Skeletal muscle satellite cell (primary cell): ENCODE measurements around the gene TRIM72. TPM values are rescaled to one million over a fixed set of nuclear protein-coding genes. Genes with fewer than 3 reads are reported as not detected.
"Not testable (repeated sequence)": the region's sequence is repeated elsewhere in the genome, so short reads cannot be mapped to it uniquely, and the experiment has no call there.

Experiments
- H3K27me3 ChIP-seq: 2 replicates; pipeline ENCODE4 v1.7.0; 2013; ENCODE audit warnings: low read length; ENCODE audit not compliant: control insufficient read depth, insufficient read depth
- H3K36me3 ChIP-seq: 2 replicates; pipeline ENCODE4 v1.7.0; 2013; ENCODE audit warnings: mild to moderate bottlenecking, control low read depth, low read length; ENCODE audit not compliant: insufficient read depth
- H3K4me1 ChIP-seq: 2 replicates; pipeline ENCODE4 v1.7.0; 2013; ENCODE audit warnings: low read length; ENCODE audit not compliant: control insufficient read depth, insufficient read depth
- H3K4me2 ChIP-seq: 2 replicates; pipeline ENCODE4 v1.7.0; 2013; ENCODE audit warnings: mild to moderate bottlenecking, low read length
- H3K4me3 ChIP-seq: 2 replicates; pipeline ENCODE4 v1.7.0; 2013; ENCODE audit warnings: low read length
- H3K9ac ChIP-seq: 2 replicates; pipeline ENCODE4 v1.7.0; 2013; ENCODE audit warnings: mild to moderate bottlenecking, low read depth, low read length, moderate library complexity
- H3K9me3 ChIP-seq: replicated peaks from 2 replicates; pipeline ENCODE4 v1.7.0; 2013; ENCODE audit warnings: mild to moderate bottlenecking, control low read depth, low read length
- total RNA-seq: library from RNA; depleted of rRNA; stranded (reverse); fragments of >200 nt; gene quantifications from 2 replicates; pipeline ENCODE4 v1.2.3, GENCODE V29; 2012; rRNA removed

TRIM72 gene, protein sequence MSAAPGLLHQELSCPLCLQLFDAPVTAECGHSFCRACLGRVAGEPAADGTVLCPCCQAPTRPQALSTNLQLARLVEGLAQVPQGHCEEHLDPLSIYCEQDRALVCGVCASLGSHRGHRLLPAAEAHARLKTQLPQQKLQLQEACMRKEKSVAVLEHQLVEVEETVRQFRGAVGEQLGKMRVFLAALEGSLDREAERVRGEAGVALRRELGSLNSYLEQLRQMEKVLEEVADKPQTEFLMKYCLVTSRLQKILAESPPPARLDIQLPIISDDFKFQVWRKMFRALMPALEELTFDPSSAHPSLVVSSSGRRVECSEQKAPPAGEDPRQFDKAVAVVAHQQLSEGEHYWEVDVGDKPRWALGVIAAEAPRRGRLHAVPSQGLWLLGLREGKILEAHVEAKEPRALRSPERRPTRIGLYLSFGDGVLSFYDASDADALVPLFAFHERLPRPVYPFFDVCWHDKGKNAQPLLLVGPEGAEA
- total RNA-seq = 1.5 and 5.9 TPM in 2 replicates

DNA sequence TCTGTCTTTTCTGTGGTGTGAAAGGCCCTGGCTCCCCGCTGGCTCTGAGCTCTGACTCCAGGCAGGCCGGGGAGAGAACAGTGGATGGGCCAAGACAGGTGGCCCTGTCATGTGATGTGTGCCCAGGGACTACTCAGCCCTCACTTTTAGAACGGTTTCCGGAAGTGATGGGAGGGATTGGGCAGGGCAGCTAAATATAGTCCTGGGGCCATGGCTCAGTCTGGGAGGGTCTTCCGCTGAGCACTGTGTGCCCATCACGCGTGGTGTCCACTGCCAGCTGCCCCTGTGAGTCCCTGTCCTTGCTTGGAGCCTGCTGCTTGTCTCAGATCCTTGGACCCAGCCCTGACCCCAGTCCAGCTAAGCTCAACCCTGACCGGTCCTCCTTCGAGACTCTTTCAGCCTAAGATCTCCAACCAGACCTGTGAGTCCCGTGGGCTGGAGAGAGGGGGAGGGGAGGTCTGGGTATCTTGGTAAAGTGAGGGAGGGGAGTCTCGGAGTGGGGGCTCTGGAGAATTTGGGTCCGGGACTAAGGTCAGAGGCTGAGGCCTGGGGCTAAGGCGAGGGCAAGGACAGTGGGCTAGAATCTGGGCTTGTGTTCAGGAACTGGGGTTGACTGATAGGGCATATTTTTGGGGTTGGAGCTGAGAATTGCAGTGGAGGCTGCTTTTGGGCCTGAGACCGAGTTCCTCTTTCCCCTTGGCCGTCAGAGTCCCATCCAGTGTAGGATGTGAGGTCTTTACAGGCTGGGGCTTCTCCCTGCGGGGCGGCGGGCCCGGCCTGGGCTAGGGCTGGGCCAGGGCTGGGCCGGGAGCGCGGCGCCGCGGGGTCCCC, at the start of gene TRIM72:
Gene TRIM72, plus strand, starts transcription at position 243 of the 831 bp plus-strand sequence. CDS start 620 bp downstream, outside the sequence.
- H3K9ac ChIP-seq = peak within 1 kb of the TSS; percentile 89
- H3K4me1 ChIP-seq = peaks cover 18% of the 10 kb centered on the region
- no peaks in the 10 kb centered on the region for H3K36me3 ChIP-seq
- peaks cover 11% of the 10 kb centered on the region for H3K27me3 ChIP-seq
- H3K9me3 ChIP-seq = no peaks in the 10 kb centered on the region
- peak within 1 kb of the TSS; percentile 90 for H3K4me2 ChIP-seq
- H3K4me3 ChIP-seq = peak within 1 kb of the TSS; percentile 78

GRCh38 chr16:31167315-31167714, 46.6 kb upstream of the TRIM72 start:
- H3K4me2 ChIP-seq = no peak overlapping the region
- no peaks in the 10 kb centered on the region for H3K4me1 ChIP-seq
- no peaks in the 10 kb centered on the region for H3K9me3 ChIP-seq
- H3K4me3 ChIP-seq = no peak overlapping the region
- H3K9ac ChIP-seq = no peak overlapping the region
- no peaks in the 10 kb centered on the region for H3K36me3 ChIP-seq
- no peaks in the 10 kb centered on the region for H3K27me3 ChIP-seq

GRCh38 chr16:31168848-31169247, 45.1 kb upstream of the TRIM72 start:
- no peaks in the 10 kb centered on the region for H3K9me3 ChIP-seq
- H3K4me1 ChIP-seq = no peaks in the 10 kb centered on the region
- no peaks in the 10 kb centered on the region for H3K36me3 ChIP-seq
- H3K9ac ChIP-seq = no peak overlapping the region
- H3K4me2 ChIP-seq = no peak overlapping the region
- H3K27me3 ChIP-seq = no peaks in the 10 kb centered on the region
- H3K4me3 ChIP-seq = no peak overlapping the region

DNA sequence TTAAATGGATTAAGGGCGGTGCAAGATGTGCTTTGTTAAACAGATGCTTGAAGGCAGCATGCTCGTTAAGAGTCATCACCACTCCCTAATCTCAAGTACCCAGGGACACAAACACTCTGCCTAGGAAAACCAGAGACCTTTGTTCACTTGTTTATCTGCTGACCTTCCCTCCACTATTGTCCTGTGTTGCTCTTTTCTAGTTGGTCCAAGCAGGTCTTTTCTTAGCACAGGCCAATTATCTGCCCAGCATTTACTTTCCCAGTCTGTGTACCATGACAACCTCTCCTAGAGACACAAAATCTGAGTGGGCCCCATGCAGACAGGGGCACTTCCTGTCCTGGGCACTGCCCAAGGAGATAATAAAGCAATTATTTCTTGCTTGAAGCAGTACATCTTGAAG, 43.9 kb upstream of the TRIM72 start:
- not testable (repeated sequence) for H3K27me3 ChIP-seq, H3K4me2 ChIP-seq, H3K9me3 ChIP-seq, H3K4me3 ChIP-seq, H3K36me3 ChIP-seq, H3K9ac ChIP-seq, H3K4me1 ChIP-seq

DNA sequence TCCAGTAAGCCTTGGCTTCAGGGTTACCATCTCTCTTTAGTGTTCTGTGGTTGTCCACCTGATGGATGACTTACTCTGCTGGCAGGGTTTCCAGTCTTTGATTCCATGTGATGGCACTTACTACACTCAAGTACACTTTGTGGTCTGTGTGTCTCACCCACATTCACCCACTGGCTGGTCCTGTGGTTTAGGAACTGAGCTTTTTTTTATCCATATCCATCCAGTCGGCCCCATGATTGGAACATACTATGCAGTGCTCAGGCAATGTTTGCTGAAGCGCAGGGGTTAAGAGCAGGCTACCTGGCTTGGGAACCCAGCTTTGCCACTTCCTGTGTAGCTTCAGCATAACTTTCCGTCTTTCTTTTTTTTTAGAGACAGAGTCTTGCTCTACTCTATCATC, 36.8 kb upstream of the TRIM72 start:
- peaks cover 12% of the 10 kb centered on the region for H3K36me3 ChIP-seq
- H3K27me3 ChIP-seq = no peaks in the 10 kb centered on the region
- no peak overlapping the region for H3K9ac ChIP-seq
- no peaks in the 10 kb centered on the region for H3K9me3 ChIP-seq
- H3K4me3 ChIP-seq = no peak overlapping the region
- H3K4me2 ChIP-seq = no peak overlapping the region
- peaks cover 7% of the 10 kb centered on the region for H3K4me1 ChIP-seq

DNA sequence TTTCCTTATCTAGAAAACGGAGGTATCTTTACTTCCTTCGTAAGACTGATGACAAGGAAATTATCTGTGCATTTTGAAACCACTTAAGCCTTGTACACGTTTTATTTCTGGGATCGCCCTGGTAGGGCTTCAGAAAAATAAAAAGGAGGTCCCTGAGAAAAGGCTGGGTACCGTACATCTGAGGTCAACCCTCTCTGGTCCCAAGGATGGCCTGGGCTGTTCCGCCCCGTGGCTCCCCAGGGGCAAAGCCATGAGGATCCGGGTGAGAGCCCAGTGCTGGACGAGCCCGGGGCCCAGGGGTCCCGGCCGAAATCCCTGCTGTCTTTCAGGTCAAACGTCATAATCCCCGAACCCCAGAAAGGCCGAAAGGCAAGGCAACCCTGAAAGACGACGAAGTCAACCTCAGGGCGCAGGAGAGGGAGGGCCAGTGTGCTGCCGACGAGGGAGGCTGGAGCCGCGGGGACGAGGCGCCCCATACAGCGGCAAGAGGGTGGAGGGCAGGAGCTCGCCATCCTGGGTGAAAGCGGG, 34.6 kb upstream of the TRIM72 start:
- H3K4me2 ChIP-seq = peak overlapping the region; percentile 92
- H3K9ac ChIP-seq = peak overlapping the region; percentile 98
- peaks cover 34% of the 10 kb centered on the region for H3K36me3 ChIP-seq
- H3K9me3 ChIP-seq = no peaks in the 10 kb centered on the region
- peak overlapping the region; percentile 93 for H3K4me3 ChIP-seq
- H3K27me3 ChIP-seq = no peaks in the 10 kb centered on the region
- H3K4me1 ChIP-seq = peaks cover 26% of the 10 kb centered on the region

GRCh38 chr16:31179747-31180459, 34.0 kb upstream of the TRIM72 start, which contains the start of gene FUS:
FUS (plus strand) TSS chr16:31180139; CDS start chr16:31180215, 76 bp downstream.
- Histone ChIP-seq H3K4me2 (peak within 1 kb of the TSS; percentile 92), H3K4me1 (peaks cover 26% of the 10 kb centered on the region), H3K27me3 (no peaks in the 10 kb centered on the region), H3K9me3 (no peaks in the 10 kb centered on the region), H3K9ac (peak within 1 kb of the TSS; percentile 98), H3K4me3 (peak within 1 kb of the TSS; percentile 93), H3K36me3 (peaks cover 38% of the 10 kb centered on the region)

DNA sequence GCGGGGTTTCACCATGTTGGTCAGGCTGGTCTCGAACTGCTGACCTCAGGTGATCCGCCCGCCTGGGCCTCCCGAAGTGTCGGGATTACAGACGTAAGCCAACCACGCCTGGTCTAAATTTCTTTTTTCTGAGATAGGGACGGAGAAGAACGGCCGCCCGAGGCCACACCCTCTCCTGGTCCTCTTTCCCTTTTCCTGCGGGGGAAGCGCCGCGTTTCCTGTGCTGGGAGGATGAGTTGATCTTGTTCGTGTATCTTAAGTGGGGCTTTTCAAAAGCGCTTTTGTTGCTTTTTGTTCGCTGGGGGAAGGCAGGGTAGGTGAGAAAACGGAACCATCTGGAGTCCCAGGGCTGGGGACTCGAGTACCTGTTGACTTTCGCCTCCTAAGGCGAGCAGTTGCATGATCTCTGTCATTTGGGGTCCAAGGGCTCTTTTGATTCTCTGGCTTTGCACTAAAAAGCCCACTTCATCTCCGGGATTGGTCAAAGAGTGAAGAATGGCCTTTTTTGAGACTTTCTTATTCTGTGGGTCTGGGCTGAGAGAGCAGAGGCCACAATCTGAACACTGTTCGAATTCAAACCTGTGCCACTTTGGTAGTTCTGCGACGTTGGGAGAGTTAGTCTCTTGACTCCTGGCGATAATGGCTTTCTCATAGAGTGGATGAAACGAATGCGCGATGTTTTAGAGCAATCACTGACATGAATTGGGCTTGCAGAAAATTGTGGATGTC, 32.7 kb upstream of the TRIM72 start:
- peaks cover 51% of the 10 kb centered on the region for H3K36me3 ChIP-seq
- H3K9ac ChIP-seq = peak overlapping the region; percentile 98
- H3K4me3 ChIP-seq = peak overlapping the region; percentile 93
- no peaks in the 10 kb centered on the region for H3K27me3 ChIP-seq
- H3K4me1 ChIP-seq = peaks cover 26% of the 10 kb centered on the region
- no peaks in the 10 kb centered on the region for H3K9me3 ChIP-seq
- peak overlapping the region; percentile 92 for H3K4me2 ChIP-seq

DNA sequence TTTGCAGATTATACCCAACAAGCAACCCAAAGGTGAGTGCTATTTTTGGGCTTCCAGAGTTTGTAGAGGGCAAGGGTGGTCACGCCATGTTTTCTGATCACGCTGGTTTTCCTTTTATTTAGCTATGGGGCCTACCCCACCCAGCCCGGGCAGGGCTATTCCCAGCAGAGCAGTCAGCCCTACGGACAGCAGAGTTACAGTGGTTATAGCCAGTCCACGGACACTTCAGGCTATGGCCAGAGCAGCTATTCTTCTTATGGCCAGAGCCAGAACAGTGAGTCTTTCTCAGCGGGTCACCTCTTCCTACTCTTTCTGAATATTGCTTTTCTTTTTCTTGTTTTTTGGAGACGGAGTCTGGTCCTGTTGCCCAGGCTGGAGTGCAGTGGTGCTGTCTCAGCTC, 31.5 kb upstream of the TRIM72 start:
- Histone ChIP-seq H3K27me3 (no peaks in the 10 kb centered on the region), H3K4me1 (peaks cover 26% of the 10 kb centered on the region), H3K9ac (peak overlapping the region; percentile 98), H3K4me3 (peak overlapping the region; percentile 93), H3K36me3 (peaks cover 63% of the 10 kb centered on the region), H3K4me2 (peak overlapping the region; percentile 92), H3K9me3 (no peaks in the 10 kb centered on the region)
